Activated T-cell treated with anti-CD3 and anti-CD28 coated beads, Interleukin-2, amount 50 U/mL, for 48 hours (primary cell): ENCODE data around the gene COL6A3.
"Not testable (repeated sequence)": the region's sequence is repeated elsewhere in the genome, so short reads cannot be mapped to it uniquely, and the experiment has no call there.

ENCODE experiments used
- DNase-seq, 2 experiments: peaks; one replicate each; pipeline ENCODE4 v3.0.0-alpha.2; 2020

The COL6A3 gene

GRCh38 chr2:237315170-237315828 is 98.7 kb downstream of the COL6A3 start:
- DNase-seq, result no peak

- DNase-seq, result no peak
Measured at GRCh38 chr2:237314681-237315080, 99.3 kb downstream of the COL6A3 start.

- no peak for DNase-seq
Measured at GRCh38 chr2:237314198-237314597, 99.8 kb downstream of the COL6A3 start.

- no peak for DNase-seq
Measured at GRCh38 chr2:237312021-237312755, 101.8 kb downstream of the COL6A3 start.

- no peak for DNase-seq
Measured at GRCh38 chr2:237310515-237311114, 103.3 kb downstream of the COL6A3 start.

GRCh38 chr2:237309416-237309815 is 104.5 kb downstream of the COL6A3 start:
- DNase-seq, result no peak

GRCh38 chr2:237309011-237309410 is 105.0 kb downstream of the COL6A3 start:
- no peak for DNase-seq

- no peak for DNase-seq
Measured at GRCh38 chr2:237307474-237307873, 106.5 kb downstream of the COL6A3 start.

- DNase-seq, result no peak
Measured at GRCh38 chr2:237306787-237307170, 107.2 kb downstream of the COL6A3 start.

- DNase-seq, result no peak
Measured at GRCh38 chr2:237306083-237306786, 107.7 kb downstream of the COL6A3 start.

- DNase-seq, result no peak
Measured at GRCh38 chr2:237305579-237305978, 108.4 kb downstream of the COL6A3 start.

GRCh38 chr2:237304763-237305514 is 109.0 kb downstream of the COL6A3 start:
- DNase-seq, result no peak

GRCh38 chr2:237303244-237303643 is 110.7 kb downstream of the COL6A3 start:
- DNase-seq, result not testable (repeated sequence)

GRCh38 chr2:237301595-237301994 is 112.4 kb downstream of the COL6A3 start:
- no peak for DNase-seq

- DNase-seq, result no peak
Measured at GRCh38 chr2:237300739-237301138, 113.2 kb downstream of the COL6A3 start.

GRCh38 chr2:237299906-237300305 is 114.1 kb downstream of the COL6A3 start:
- DNase-seq, result no peak

- no peak for DNase-seq
Measured at GRCh38 chr2:237298151-237299118, 115.5 kb downstream of the COL6A3 start.

- no peak for DNase-seq
Measured at GRCh38 chr2:237297421-237298150, 116.4 kb downstream of the COL6A3 start.

- no peak for DNase-seq
Measured at GRCh38 chr2:237296756-237297155, 117.2 kb downstream of the COL6A3 start.

- no peak for DNase-seq
Measured at GRCh38 chr2:237295889-237296480, 118.0 kb downstream of the COL6A3 start.
